Lung (tissue), 12 donors: Measurements from ENCODE around the gene DMXL2. TPM values are rescaled to one million over a fixed set of nuclear protein-coding genes. Genes with fewer than 3 reads are reported as not detected.

ENCODE experiments used
- ATAC-seq: fragments of 200-7000 bp; cut with Tn5 transposase; one replicate; pipeline ENCODE4 v1.9.1; 2020; ENCODE audit warnings: moderate number of reproducible peaks; ENCODE audit not compliant: insufficient read depth, low FRiP score
- DNase-seq, 3 donors: peaks; one replicate each; pipeline ENCODE4 v3.0.0-alpha.2; 2013 to 2017
- H3K27ac ChIP-seq, 2 donors: one replicate each; pipeline ENCODE4 v1.5.1; 2013; ENCODE audit warnings: mild to moderate bottlenecking in 2 of 2, moderate library complexity in 2 of 2, control low read depth in 1 of 2, inconsistent platforms in 1 of 2, low read depth in 1 of 2, low read length in 1 of 2
- H3K27me3 ChIP-seq, 3 donors: one replicate each; pipeline ENCODE4 v1.5.1; 2013; ENCODE audit warnings: low read length in 2 of 3; ENCODE audit not compliant: control insufficient read depth in 3 of 3, insufficient read depth in 3 of 3
- H3K36me3 ChIP-seq, 4 donors: one replicate each; pipeline ENCODE4 v1.5.1; 2013; ENCODE audit warnings: low read length in 4 of 4, mild to moderate bottlenecking in 1 of 4, moderate library complexity in 1 of 4; ENCODE audit not compliant: control insufficient read depth in 4 of 4, insufficient read depth in 4 of 4
- H3K4me1 ChIP-seq, 5 donors: one replicate each; pipeline ENCODE4 v1.5.1; 2013; ENCODE audit warnings: low read length in 5 of 5, mild to moderate bottlenecking in 2 of 5, moderate library complexity in 1 of 5; ENCODE audit not compliant: control insufficient read depth in 5 of 5, insufficient read depth in 5 of 5
- H3K4me3 ChIP-seq: one replicate; pipeline ENCODE4 v1.5.1; 2013; ENCODE audit warnings: mild to moderate bottlenecking, control low read depth, moderate library complexity
- H3K9ac ChIP-seq, 2 donors: one replicate each; pipeline ENCODE4 v1.5.1; 2013; ENCODE audit warnings: low read length in 2 of 2, control low read depth in 1 of 2; ENCODE audit not compliant: insufficient read depth in 1 of 2
- H3K9me3 ChIP-seq, 4 donors: one replicate each; pipeline ENCODE4 v1.5.1; 2013; ENCODE audit warnings: low read length in 3 of 4, mild to moderate bottlenecking in 1 of 4, moderate library complexity in 1 of 4; ENCODE audit not compliant: control insufficient read depth in 4 of 4, insufficient read depth in 3 of 4
- CTCF ChIP-seq: IDR thresholded peaks from 2 replicates; pipeline ENCODE4 v1.5.1; 2012; ENCODE audit warnings: mild to moderate bottlenecking; ENCODE audit errors: control extremely low read depth, extremely low read depth
- WGBS, 2 donors: extraction: QIAGEN DNeasy Blood & Tissue Kit; methylation state at CpG; one replicate each; pipeline ENCODE4 v1.1.7; 2013; 5-methylcytosine and 5-hydroxymethylcytosine counted together
- polyA plus RNA-seq, 2 donors: library from polyadenylated mRNA; stranded (reverse); fragments of 200-250 nt; gene quantifications; one replicate each; pipeline ENCODE4 v1.2.1, GENCODE V29; 2013
- total RNA-seq, 2 donors: library from RNA; depleted of rRNA in 1 of 2; stranded (reverse); fragments of >200 nt in 1 of 2; gene quantifications; one replicate each; pipeline ENCODE4 v1.2.1, GENCODE V29; 2014 to 2021
- donor health status: control.
- donor health status: control.
- donor health status: Bipolar disorder and iron deficiency.
- donor health status: healthy.
- donor health status: DM: yes; HTN: yes; CAD: no.

DMXL2 gene
- total and polyA plus RNA-seq, 4 donors: 40.9 to 105 (median 75.3) TPM

GRCh38 chr15:51496246-51496645 is 126.3 kb downstream of the DMXL2 start:
- H3K27me3 ChIP-seq: no peaks in the 10 kb centered on the region
- TF ChIP-seq CTCF: no peak
- 69 to 70% methylated on average over 1 of the region's 1 CpG for WGBS, 2 donors
- ATAC-seq: no peak
- H3K27ac ChIP-seq: no peak overlapping the region
- H3K4me1 ChIP-seq: no peaks in the 10 kb centered on the region
- no peak overlapping the region for H3K4me3 ChIP-seq
- no peaks in the 10 kb centered on the region for H3K9me3 ChIP-seq
- H3K9ac ChIP-seq: no peak overlapping the region
- DNase-seq: no peak
- peaks cover 0 to 10% (median 7%) of the 10 kb centered on the region in 4 donors for H3K36me3 ChIP-seq

GRCh38 chr15:51494411-51495314 is 127.9 kb downstream of the DMXL2 start:
- ATAC-seq: no peak
- no peak for TF ChIP-seq CTCF
- H3K27me3 ChIP-seq: no peaks in the 10 kb centered on the region
- no peak for DNase-seq
- H3K4me3 ChIP-seq: no peak overlapping the region
- H3K4me1 ChIP-seq: no peaks in the 10 kb centered on the region
- peaks cover 0 to 12% (median 5%) of the 10 kb centered on the region in 4 donors for H3K36me3 ChIP-seq
- no peaks in the 10 kb centered on the region for H3K9me3 ChIP-seq
- WGBS, 2 donors: 70 to 79% methylated on average over 9 of the region's 9 CpGs
- no peak overlapping the region for H3K9ac ChIP-seq
- no peak overlapping the region for H3K27ac ChIP-seq

- no peaks in the 10 kb centered on the region for H3K4me1 ChIP-seq
- TF ChIP-seq CTCF: no peak
- H3K9ac ChIP-seq: no peak overlapping the region
- H3K27ac ChIP-seq: no peak overlapping the region
- no peak for DNase-seq
- no peaks in the 10 kb centered on the region for H3K27me3 ChIP-seq
- no peak for ATAC-seq
- no peak overlapping the region for H3K4me3 ChIP-seq
- peaks cover 1 to 11% (median 7%) of the 10 kb centered on the region in 4 donors for H3K36me3 ChIP-seq
- 68 to 89% methylated on average over 2 of the region's 2 CpGs for WGBS, 2 donors
- no peaks in the 10 kb centered on the region for H3K9me3 ChIP-seq
Observed at GRCh38 chr15:51493892-51494291, 128.7 kb downstream of the DMXL2 start.
